Esophagus muscularis mucosa (tissue), 3 donors: Measurements from ENCODE around the gene PHKB.

Source experiments
- POLR2A ChIP-seq: fragments of 450-650 bp; IDR thresholded peaks from one replicate; pipeline ENCODE4 v1.6.1; 2017; ENCODE audit warnings: antibody characterized with exemption, moderate library complexity, mild to moderate bottlenecking, low read depth
- TF ChIP-seq, protein P1 (sequence below), 3 experiments: fragments of 200-600 bp in 2 of 3; fragments of 450-650 bp in 1 of 3; sonication (generic) in 2 of 3; IDR thresholded peaks; one replicate each; pipeline ENCODE4 v1.5.1; 2017 to 2019; ENCODE audit warnings: antibody characterized with exemption in 3 of 3, mild to moderate bottlenecking in 2 of 3, moderate library complexity in 1 of 3

DNA sequence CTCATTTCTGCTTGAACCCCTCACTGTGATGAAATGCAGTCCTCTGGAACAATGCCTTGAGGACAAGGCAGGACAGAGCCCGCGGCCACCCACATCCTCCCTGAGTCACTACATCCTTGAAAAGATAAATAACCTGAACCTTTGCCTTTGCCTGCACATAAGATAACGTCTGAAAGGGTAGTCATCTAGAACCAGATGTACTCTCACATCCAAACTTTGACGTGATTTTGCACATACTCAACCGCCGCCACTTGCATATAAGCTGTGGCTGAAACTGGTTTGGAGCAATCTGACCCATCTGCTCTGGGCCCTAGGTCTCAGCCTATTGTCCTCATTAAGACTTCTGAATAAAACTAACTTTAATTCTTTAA lies 252.1 kb downstream of the PHKB start:
- TF ChIP-seq, protein P1, sequence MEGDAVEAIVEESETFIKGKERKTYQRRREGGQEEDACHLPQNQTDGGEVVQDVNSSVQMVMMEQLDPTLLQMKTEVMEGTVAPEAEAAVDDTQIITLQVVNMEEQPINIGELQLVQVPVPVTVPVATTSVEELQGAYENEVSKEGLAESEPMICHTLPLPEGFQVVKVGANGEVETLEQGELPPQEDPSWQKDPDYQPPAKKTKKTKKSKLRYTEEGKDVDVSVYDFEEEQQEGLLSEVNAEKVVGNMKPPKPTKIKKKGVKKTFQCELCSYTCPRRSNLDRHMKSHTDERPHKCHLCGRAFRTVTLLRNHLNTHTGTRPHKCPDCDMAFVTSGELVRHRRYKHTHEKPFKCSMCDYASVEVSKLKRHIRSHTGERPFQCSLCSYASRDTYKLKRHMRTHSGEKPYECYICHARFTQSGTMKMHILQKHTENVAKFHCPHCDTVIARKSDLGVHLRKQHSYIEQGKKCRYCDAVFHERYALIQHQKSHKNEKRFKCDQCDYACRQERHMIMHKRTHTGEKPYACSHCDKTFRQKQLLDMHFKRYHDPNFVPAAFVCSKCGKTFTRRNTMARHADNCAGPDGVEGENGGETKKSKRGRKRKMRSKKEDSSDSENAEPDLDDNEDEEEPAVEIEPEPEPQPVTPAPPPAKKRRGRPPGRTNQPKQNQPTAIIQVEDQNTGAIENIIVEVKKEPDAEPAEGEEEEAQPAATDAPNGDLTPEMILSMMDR (IDR thresholded peaks at IDR 0.05), result no peak
- no peak for TF ChIP-seq POLR2A
